ENCODE data around the gene CLTA. TPM values are rescaled to one million over a fixed set of nuclear protein-coding genes. Genes with fewer than 3 reads are reported as not detected.

CLTA gene
- total RNA-seq, 1 experiment from 2014 or later, result 269 TPM

GRCh38 chr9:36150574-36151315, 40.0 kb upstream of the CLTA start:
- BruUV-seq (replicated peaks), result no TSS peak
- no peak overlapping the region for H3K4me3 Mint-ChIP-seq (ENCODE audit: unreplicated experiment)
- no peak overlapping the region for H3K4me3 ChIP-seq (ENCODE audit: low read depth, low read length)
- H3K9me3 ChIP-seq, result no peaks in the 10 kb centered on the region; the same call in 1 of the 2 replicates
- no peak for TF ChIP-seq CTCF (IDR thresholded peaks at IDR 0.05; ENCODE audit: insufficient read depth in 1 of 2, low read depth in 1 of 2, low read length in 1 of 2, severe bottlenecking in 1 of 2, unreplicated experiment in 1 of 2)
- H3K4me1 ChIP-seq, result no peaks in the 10 kb centered on the region
- no peak for DNase-seq
- no peaks in the 10 kb centered on the region for H3K36me3 ChIP-seq (ENCODE audit: control insufficient read depth, insufficient read depth, low read length)
- H3K27me3 ChIP-seq (replicated peaks; ENCODE audit: control insufficient read depth, insufficient read depth, low read length), result no peaks in the 10 kb centered on the region
- CTCF ChIA-PET, result no interaction called here
- no peaks in the 10 kb centered on the region for H3K27me3 Mint-ChIP-seq (ENCODE audit: insufficient read depth, unreplicated experiment)
- H3K4me1 Mint-ChIP-seq (ENCODE audit: low read depth, unreplicated experiment), result no peaks in the 10 kb centered on the region
- POLR2A ChIA-PET, result no interaction called here
- no peaks in the 10 kb centered on the region for H3K36me3 Mint-ChIP-seq (ENCODE audit: insufficient read depth, unreplicated experiment)
- intact Hi-C loops (cut with micrococcal nuclease; ENCODE audit: unreplicated experiment), result no loop called here
- H3K27ac Mint-ChIP-seq (ENCODE audit: unreplicated experiment), result no peak overlapping the region
- peaks cover 6% of the 10 kb centered on the region for H3K9me3 Mint-ChIP-seq (ENCODE audit: unreplicated experiment)

GRCh38 chr9:36151316-36152210, 39.2 kb upstream of the CLTA start:
- CTCF ChIA-PET, result no interaction called here
- H3K9me3 ChIP-seq, result no peaks in the 10 kb centered on the region
- H3K36me3 Mint-ChIP-seq (ENCODE audit: insufficient read depth, unreplicated experiment), result no peaks in the 10 kb centered on the region
- POLR2A ChIA-PET, result no interaction called here
- no peak overlapping the region for H3K27ac Mint-ChIP-seq (ENCODE audit: unreplicated experiment)
- H3K27me3 Mint-ChIP-seq (ENCODE audit: insufficient read depth, unreplicated experiment), result no peaks in the 10 kb centered on the region
- no peak for DNase-seq
- H3K36me3 ChIP-seq (ENCODE audit: control insufficient read depth, insufficient read depth, low read length), result no peaks in the 10 kb centered on the region
- no peaks in the 10 kb centered on the region for H3K4me1 Mint-ChIP-seq (ENCODE audit: low read depth, unreplicated experiment)
- no peaks in the 10 kb centered on the region for H3K27me3 ChIP-seq (replicated peaks; ENCODE audit: control insufficient read depth, insufficient read depth, low read length)
- no peaks in the 10 kb centered on the region for H3K4me1 ChIP-seq
- BruUV-seq (replicated peaks), result no TSS peak
- H3K9me3 Mint-ChIP-seq (ENCODE audit: unreplicated experiment), result no peaks in the 10 kb centered on the region
- no peak overlapping the region for H3K4me3 ChIP-seq (ENCODE audit: low read depth, low read length)
- intact Hi-C loops (cut with micrococcal nuclease; ENCODE audit: unreplicated experiment), result no loop called here
- H3K4me3 Mint-ChIP-seq (ENCODE audit: unreplicated experiment), result no peak overlapping the region
- TF ChIP-seq CTCF (IDR thresholded peaks at IDR 0.05; ENCODE audit: insufficient read depth in 1 of 2, low read depth in 1 of 2, low read length in 1 of 2, severe bottlenecking in 1 of 2, unreplicated experiment in 1 of 2), result no peak

GRCh38 chr9:36152741-36153438, 37.8 kb upstream of the CLTA start:
- no peak for TF ChIP-seq CTCF (IDR thresholded peaks at IDR 0.05; ENCODE audit: insufficient read depth in 1 of 2, low read depth in 1 of 2, low read length in 1 of 2, severe bottlenecking in 1 of 2, unreplicated experiment in 1 of 2)
- Mint-ChIP-seq H3K4me1 (ENCODE audit: low read depth, unreplicated experiment) (no peaks in the 10 kb centered on the region), H3K27ac (ENCODE audit: unreplicated experiment) (no peak overlapping the region), H3K4me3 (ENCODE audit: unreplicated experiment) (no peak overlapping the region), H3K9me3 (ENCODE audit: unreplicated experiment) (no peaks in the 10 kb centered on the region), H3K27me3 (ENCODE audit: insufficient read depth, unreplicated experiment) (no peaks in the 10 kb centered on the region), H3K36me3 (ENCODE audit: insufficient read depth, unreplicated experiment) (no peaks in the 10 kb centered on the region)
- no peaks in the 10 kb centered on the region for H3K9me3 ChIP-seq
- POLR2A ChIA-PET, result no interaction called here
- H3K36me3 ChIP-seq (ENCODE audit: control insufficient read depth, insufficient read depth, low read length), result no peaks in the 10 kb centered on the region
- DNase-seq, result no peak
- no peaks in the 10 kb centered on the region for H3K27me3 ChIP-seq (replicated peaks; ENCODE audit: control insufficient read depth, insufficient read depth, low read length)
- intact Hi-C loops (cut with micrococcal nuclease; ENCODE audit: unreplicated experiment), result no loop called here
- no peak overlapping the region for H3K4me3 ChIP-seq (ENCODE audit: low read depth, low read length)
- CTCF ChIA-PET, result no interaction called here
- no peaks in the 10 kb centered on the region for H3K4me1 ChIP-seq
- no TSS peak for BruUV-seq (replicated peaks)

Data from Caco-2 (cell line).